CD4-positive, alpha-beta T cell treated with Interleukin-2 at 100 ng/mL for 4 hours (primary cell): ENCODE results near the gene RNF17.
"Not testable (repeated sequence)": the region's sequence is repeated elsewhere in the genome, so short reads cannot be mapped to it uniquely, and the experiment has no call there.

Experiments
- DNase-seq: peaks from one replicate; pipeline ENCODE4 v3.0.0-alpha.2; 2020; ENCODE audit warnings: low spot score

RNF17 gene

DNA sequence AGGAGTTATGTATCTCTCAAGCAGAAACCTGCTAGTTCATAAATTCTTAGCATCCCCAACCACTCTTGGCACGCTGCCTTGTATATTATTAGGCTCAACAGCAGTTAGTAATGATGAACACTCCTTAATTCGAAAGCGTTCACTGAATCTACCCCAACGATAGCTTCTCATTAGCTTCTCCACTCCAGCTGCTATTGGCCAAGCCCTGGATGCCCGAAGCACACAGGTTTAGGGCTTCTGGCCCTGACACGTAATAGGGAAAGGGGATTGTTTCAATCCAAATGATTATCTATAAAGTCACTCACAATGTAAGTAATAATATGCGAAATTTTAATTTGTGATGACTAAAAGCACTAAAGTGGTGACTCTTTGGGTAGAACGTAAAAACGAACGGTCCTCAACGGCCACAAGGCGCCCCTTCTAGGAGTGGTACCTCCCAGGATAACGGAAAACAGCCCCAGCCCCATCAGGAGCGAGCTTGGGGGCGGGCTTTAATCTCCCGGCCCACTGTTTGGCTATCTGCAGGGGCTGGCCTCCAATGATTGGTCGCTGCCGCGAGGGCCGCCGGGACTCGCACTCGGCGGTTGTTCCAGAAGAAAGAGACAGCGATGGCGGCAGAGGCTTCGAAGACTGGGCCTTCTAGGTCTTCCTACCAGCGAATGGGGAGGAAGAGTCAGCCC lies at the start of gene RNF17:
TSS of gene RNF17 (plus strand) at position 574 of the 680 bp plus-strand sequence. CDS start at position 609, 35 bp downstream.
- no peak for DNase-seq

GRCh38 chr13:24716011-24716410 lies 48.0 kb upstream of the RNF17 start:
- no peak for DNase-seq

DNA sequence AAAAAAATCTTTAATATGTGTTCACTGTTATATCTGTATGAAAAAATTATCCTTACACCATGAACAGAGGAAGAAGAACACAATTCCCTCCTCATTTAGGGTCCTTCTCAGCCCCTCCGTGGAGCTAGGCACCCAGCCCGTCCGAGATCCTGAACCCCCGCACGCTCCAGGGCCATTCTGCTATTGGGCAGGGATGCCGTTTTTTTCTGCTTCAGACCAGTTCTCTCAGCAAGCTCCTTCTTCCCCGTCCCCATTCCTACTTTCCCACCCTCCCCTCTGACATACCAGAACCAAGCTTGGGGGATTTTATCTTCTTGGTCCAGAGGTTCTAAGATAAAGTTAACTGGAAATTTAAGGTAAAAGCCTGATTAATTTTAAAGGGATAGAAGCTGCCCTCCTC lies 47.5 kb upstream of the RNF17 start:
- DNase-seq: no peak

GRCh38 chr13:24717217-24717616 lies 46.8 kb upstream of the RNF17 start:
- no peak for DNase-seq

DNA sequence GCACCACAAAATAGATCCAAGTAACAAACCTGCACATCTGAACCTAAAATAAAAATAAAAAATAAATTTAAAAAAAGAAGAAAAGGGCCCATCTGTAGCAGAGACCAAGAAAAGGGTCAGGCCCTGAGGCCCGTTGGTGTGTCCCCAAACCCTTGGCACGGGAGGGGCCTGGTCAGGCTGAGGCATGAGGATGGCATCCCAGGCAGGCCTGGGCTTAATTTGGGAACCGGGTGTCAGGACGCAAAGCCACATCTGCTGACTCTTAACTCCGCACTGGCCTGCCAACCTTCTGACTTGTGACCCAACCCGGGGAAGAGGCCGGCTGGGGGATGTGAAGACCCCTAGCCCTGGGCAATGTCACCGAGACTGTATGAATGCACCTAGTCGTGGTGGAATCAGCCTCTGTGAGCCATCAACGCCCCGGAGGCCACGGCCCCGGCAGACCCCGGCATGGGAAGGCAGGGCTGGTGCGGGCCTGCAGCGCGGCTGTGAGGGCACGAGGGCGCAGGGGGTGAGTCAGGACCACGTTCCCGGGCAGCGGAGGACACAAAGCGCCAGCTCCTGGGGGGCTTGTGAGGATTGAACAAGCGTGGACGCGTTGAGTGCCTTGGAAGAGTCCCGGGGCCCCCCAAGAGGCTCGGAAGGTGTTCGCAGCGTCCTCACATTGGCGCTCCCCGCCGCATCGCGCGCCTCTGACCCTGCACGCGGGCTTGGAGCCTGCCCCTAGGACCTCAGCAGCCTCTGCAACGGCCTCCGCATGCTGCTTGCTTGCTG lies 45.6 kb upstream of the RNF17 start:
- no peak for DNase-seq

DNA sequence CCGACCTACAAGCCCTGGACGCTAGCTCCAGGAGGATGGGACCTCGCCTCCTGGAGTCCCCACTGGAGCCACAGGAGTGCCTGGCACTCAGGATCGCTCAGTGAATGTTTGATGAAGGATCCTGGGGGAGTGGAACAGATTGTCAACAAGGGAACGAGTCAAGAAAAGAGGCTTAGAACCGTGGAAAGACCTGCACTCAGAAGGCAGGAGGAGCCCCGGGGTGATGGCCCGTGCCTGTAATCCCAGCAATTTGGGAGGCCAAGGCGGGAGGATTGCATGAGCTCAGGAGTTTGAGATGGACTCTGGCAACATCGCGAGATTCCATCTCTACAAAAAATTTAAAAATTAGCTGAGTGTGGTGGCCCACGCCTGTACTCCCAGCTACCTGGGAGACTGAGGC lies 44.8 kb upstream of the RNF17 start:
- DNase-seq: no peak

DNA sequence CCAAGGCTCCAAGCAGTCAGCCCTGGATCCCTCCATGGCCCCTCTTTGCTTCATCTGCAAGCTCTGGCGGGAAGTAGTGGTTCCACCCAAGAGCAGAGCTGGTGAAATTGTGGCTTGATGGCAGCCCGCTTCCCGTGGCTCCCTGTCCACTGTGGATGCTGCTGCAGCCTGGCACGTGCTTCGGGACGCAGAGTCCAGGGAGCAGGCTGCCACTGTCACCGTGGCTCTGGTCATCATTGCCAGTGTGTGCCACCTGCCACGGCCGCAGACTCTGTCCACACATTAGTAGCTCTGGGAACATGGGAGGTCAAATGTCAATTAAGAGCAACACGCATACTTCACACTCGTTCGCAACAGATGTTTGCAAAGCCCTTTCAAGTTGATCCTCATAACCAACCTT lies 40.8 kb upstream of the RNF17 start:
- DNase-seq: no peak

GRCh38 chr13:24724714-24725113 lies 39.3 kb upstream of the RNF17 start:
- DNase-seq: no peak

DNA sequence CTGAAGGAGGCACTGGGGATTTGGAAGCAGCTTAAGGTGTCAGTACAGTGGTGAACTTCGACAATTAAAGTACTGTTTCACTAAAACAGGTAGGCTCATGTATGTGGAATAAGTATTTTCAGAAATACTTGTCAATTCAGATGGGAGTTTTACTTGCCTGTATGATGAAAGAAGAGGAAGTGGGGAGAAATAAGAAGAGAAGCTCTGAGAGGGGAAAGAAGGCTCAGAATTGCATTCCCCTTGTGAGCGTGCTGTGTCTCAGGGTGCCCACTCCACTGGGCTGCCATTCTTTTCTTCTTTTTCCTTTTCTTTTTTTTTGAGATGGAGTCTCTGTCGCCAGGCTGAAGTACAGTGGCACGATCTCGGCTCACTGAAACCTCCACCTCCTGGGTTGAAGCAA lies 38.6 kb upstream of the RNF17 start:
- no peak for DNase-seq

DNA sequence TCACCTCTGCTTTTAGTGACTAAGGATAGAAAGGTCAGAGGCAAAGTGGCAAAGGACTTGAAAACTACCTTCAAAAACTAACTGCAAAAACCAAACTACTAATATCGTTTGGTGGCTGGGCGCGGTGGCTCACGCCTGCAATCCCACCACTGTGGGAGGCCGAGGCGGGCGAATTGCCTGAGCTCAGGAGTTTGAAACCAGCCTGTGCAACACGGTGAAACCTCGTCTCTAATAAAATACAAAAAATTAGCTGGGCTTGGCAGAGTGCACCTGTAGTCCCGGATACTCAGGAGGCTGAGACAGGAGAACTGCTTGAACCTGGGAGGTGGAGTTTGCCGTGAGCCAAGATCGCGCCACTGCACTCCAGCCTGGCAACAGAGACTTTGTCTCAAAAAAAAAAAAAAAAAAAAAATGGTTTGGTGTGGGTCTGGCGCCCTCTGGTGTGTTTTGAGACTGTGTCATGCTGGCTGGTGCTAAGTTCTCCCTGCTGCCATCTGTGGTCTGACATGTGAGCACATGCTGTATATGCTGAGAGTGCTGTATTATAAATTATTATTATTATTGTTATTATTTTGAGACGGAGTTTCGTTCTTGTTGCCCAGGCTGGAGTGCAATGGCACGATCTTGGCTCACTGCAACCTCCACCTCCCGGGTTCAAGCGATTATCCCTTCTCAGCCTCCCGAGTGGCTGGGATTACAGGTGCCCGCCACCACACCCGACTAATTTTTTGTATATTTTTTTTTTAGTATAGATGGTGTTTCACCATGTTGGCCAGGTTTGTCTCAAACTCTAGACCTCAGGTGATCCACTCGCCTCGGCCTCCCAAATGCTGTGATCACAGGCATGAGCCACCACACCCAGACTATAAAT lies 36.0 kb upstream of the RNF17 start:
- peak; percentile 75 for DNase-seq

DNA sequence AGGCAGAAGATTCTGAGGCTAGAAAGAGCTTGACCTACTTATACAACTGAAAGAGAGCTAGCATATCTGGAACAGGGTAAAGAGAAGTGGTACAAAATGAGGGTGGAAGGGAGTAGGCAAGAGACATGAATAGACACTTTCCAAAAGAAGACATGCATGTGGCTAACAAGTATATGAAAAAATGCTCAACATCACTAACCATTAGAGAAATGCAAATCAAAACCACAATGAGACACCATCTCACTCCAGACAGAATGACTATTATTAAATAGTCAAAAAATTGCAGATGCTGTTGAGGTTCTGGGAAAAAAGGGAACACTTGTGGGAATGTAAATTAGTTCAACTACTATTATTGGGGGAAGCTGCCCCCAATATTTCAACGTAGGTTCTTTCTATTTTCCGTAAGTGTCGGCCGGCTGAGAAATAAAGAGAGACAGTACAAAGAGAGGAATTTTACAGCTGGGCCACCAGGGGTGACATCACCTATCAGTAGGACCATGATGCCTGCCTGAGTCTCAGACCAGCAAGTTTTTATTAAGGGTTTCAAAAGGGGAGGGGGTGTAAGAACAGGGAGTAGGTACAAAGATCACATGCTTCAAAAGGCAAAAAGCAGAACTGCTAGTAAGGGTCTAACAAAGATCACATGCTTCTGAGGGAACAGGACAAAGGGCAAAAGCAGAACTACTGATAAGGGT lies 32.9 kb upstream of the RNF17 start:
- not testable (repeated sequence) for DNase-seq

DNA sequence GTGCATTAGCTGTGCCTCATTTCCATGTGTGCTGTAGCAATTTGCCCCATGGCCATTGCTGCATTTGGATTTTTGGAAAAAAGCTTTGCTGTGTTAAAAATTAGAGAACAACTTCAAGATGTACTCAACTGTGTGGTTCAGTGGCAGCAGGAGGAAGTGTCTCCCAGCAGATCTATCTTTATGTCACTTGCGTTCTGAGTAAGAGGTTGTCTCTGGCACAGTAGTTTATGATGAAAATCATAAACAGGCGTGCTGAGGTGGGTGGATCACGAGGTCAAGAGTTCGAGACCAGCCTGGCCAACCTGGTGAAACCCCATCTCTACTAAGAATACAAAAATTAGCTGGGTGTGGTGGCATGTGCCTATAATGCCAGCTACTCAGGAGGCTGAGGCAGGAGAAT lies 29.0 kb upstream of the RNF17 start:
- no peak for DNase-seq

GRCh38 chr13:24737042-24737441 lies 26.9 kb upstream of the RNF17 start:
- DNase-seq: no peak

DNA sequence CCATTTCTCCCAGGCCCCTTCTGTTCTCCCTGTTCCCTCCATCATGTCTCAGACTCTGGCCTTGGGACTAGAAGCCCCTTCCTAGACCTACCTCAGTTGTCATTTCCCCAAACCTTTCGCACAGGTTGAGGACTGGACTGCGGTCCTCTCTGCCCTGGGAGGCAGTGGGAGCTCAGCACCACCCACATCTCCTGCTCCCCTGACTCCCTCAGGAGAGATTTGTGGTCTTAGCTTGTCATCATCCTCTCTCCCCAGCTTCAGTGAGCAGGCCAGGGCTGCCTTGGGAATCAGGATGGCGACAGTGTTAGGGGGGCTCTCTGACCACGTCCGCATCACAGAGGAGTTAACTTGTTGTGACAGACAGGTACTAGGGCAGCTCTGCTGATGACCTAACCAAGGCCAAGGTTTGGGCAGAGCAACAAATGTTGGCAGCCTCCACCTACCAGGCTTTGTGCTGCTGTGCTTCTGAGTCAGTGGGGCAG lies 25.6 kb upstream of the RNF17 start:
- DNase-seq: no peak

- DNase-seq: no peak
Measured at GRCh38 chr13:24740014-24740890, 23.7 kb upstream of the RNF17 start.

- no peak for DNase-seq
Measured at GRCh38 chr13:24741016-24741662, 22.8 kb upstream of the RNF17 start.

- no peak for DNase-seq
Measured at GRCh38 chr13:24741791-24742190, 22.2 kb upstream of the RNF17 start.

DNA sequence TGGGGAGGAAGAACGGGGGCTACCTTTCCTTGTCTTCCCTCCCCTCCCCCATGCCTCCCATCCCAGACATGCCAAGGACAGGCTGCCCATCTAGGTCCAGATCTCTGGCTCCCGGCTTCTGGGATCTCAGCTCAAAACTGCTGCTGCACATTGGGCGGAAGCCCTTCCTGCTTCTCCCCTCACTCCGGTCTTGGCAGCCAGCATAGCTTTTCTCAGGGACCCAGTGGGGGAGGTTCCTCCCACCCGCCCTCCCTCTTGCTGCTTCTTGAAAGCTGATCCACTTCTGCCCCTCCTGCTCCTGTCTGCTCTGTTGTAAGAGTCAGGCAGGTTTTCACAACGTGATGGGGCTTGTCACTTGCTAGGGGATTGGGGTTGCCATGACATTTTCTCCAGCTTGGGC lies 21.7 kb upstream of the RNF17 start:
- DNase-seq: no peak

DNA sequence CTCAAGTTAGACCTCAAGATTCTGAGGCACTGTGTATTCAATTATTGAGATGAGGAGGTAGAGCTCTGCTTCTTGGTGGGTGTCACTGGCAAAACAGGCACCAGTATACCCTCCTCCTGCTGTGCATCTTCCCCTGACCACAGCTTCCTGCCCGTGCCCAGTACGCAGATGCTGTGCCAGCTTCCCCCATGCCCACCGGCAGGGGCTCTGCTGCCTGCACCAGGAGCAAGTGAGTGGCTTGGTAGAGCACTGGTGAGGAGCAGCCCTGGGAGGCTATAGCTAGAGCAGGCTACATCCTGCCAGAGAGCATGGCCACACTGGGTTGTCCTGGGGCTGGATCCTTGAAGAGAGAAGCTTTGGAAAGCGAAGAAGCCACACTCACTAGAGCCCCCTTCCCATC lies 21.0 kb upstream of the RNF17 start:
- no peak for DNase-seq

DNA sequence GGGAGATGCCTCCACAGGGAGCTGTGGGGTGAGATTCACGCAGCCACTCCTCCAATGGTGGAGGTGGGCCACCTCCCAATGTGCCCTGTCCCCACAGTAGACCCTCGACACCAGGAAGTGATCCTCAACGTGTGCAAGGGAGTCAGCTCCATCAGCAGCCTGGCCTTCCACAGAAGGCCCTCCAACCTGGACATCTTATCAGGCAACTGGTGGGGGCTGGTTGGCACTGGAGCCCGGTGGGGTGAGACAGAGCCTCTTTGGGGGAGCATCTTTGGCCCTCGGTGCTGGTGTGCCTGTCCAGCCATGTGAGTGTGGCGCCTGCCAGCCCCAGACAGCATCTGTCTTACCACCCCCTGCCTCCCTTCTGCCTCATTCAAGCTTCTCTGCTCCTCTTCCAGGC lies 19.7 kb upstream of the RNF17 start:
- DNase-seq: no peak

DNA sequence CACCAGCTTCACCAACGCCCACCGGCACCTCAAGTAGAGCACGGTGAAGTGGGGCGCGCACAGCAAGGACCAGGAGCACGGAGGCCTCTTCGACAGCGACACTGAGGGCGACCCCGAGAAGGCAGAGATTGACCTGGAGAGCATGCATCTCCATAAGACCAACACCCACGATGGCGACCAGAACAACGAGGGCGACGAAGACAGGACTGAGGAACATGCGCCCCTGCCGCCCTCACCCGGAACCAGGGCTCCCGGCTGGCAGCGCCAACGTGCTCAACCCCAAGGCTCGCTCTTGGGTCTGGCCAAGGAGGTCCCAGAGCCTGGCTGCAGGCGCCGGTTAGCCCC lies 18.5 kb upstream of the RNF17 start:
- no peak for DNase-seq
